H1 (cell line): Measurements from ENCODE around the gene GNG12. TPM values are rescaled to one million over a fixed set of nuclear protein-coding genes. Genes with fewer than 3 reads are reported as not detected.

Source experiments
- CHD7 ChIP-seq: fragments of 300-600 bp; sonication (generic); IDR thresholded peaks from 2 replicates; pipeline ENCODE4 v1.7.1; 2012; ENCODE audit warnings: low read length, moderate library complexity, mild to moderate bottlenecking, inconsistent platforms; ENCODE audit not compliant: insufficient replicate concordance
- RFX5 ChIP-seq: IDR thresholded peaks from 2 replicates; pipeline ENCODE4 v1.6.1; 2011; ENCODE audit warnings: low read depth, low read length, improper control_type of control experiment, borderline replicate concordance
- polyA plus RNA-seq, 7 experiments: library from polyadenylated mRNA; depleted of rRNA in 3 of 7; stranded (reverse) in 5 of 7; unstranded in 2 of 7; fragments of >200 nt in 5 of 7; fragments of 200-250 nt in 2 of 7; gene quantifications; 1 replicate in 5 of 7; 2 replicates in 1 of 7; 4 replicates in 1 of 7; pipeline versions ENCODE4 v1.2.1 to v1.2.3, GENCODE V29; 2011 to 2013; ENCODE audit warnings: missing spikeins in 2 of 7, mixed read lengths in 2 of 7
- total RNA-seq: library from RNA; stranded (reverse); fragmentation: NEBNext Ultra II Directional; extraction: Animal tissue kit (Norgen Biotek cat#: 25700); gene quantifications from 2 replicates; pipeline ENCODE4 v1.2.1, GENCODE V29; 2021

GNG12 gene
- total and polyA plus RNA-seq, 2 of the 8 experiments (the other 6 are each of a cell fraction or from before 2014, with no cell fraction given), result 11.4 to 35.8 TPM

DNA sequence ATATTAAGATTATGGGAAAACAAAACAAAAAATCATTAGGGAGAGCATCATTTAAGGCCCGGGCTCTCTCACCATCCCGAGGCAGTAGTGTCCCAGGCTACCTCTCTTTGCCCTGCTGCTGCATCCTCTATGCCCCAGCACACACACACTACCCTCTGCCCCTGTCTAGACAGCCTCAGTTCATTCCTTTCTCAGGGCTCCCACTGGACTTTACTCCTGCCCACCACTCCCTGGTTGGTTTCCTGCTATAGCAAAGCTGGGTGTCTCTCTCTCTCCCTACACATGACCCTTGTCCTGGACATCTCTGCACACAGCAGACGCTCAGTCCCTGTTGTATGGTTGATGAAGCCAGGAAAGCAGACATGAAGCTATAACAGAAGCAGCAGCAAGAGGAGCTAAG is 30.7 kb downstream of the GNG12 start (continued):
- no peak for TF ChIP-seq CHD7
- no peak for TF ChIP-seq RFX5
